MM.1S (cell line): ENCODE results near the gene CLOCK.
"Not testable (repeated sequence)": the region's sequence is repeated elsewhere in the genome, so short reads cannot be mapped to it uniquely, and the experiment has no call there.

Experiments
- DNase-seq: peaks from one replicate; pipeline ENCODE4 v3.0.0-alpha.2; 2015
- H2AFZ ChIP-seq: fragments of 300-600 bp; sonication (generic); 2 replicates; pipeline ENCODE4 v1.6.0; 2016; ENCODE audit warnings: antibody characterized with exemption, low read length
- H3F3A ChIP-seq: fragments of 300-600 bp; sonication (generic); 2 replicates; pipeline ENCODE4 v1.6.1; 2016; ENCODE audit warnings: mild to moderate bottlenecking, antibody characterized with exemption, low read length, moderate library complexity, mixed read lengths; ENCODE audit not compliant: insufficient read depth
- H3K27ac ChIP-seq: fragments of 300-600 bp; sonication (generic); 2 replicates; pipeline ENCODE4 v1.5.1; 2016; ENCODE audit warnings: mild to moderate bottlenecking, low read length
- H3K27me3 ChIP-seq: fragments of 300-600 bp; sonication (generic); replicated peaks from 2 replicates; pipeline ENCODE4 v1.6.0; 2016; ENCODE audit warnings: low read length; ENCODE audit not compliant: insufficient read depth
- H3K36me3 ChIP-seq: fragments of 300-600 bp; sonication (generic); replicated peaks from 2 replicates; pipeline ENCODE4 v1.6.1; 2016; ENCODE audit warnings: mild to moderate bottlenecking, low read length, mixed read lengths; ENCODE audit not compliant: insufficient read depth
- H3K4me1 ChIP-seq: fragments of 300-600 bp; sonication (generic); 2 replicates; pipeline ENCODE4 v1.6.1; 2016; ENCODE audit warnings: low read length, mixed read lengths
- H3K4me2 ChIP-seq: fragments of 300-600 bp; sonication (generic); 2 replicates; pipeline ENCODE4 v1.6.0; 2016; ENCODE audit warnings: low read depth, low read length
- H3K4me3 ChIP-seq: fragments of 300-600 bp; sonication (generic); 2 replicates; pipeline ENCODE4 v1.5.1; 2016; ENCODE audit warnings: low read length, mixed read lengths
- H3K79me2 ChIP-seq: fragments of 300-600 bp; sonication (generic); 2 replicates; pipeline ENCODE4 v1.6.1; 2016; ENCODE audit warnings: mixed run types, low read length, mixed read lengths
- H3K9ac ChIP-seq: fragments of 300-600 bp; sonication (generic); 2 replicates; pipeline ENCODE4 v1.6.1; 2016; ENCODE audit warnings: low read length, mixed read lengths
- H3K9me2 ChIP-seq: fragments of 300-600 bp; sonication (generic); replicated peaks from 2 replicates; pipeline ENCODE4 v1.6.1; 2016; ENCODE audit warnings: mild to moderate bottlenecking, low read length, mixed read lengths; ENCODE audit not compliant: insufficient read depth
- H3K9me3 ChIP-seq: fragments of 300-600 bp; sonication (generic); replicated peaks from 2 replicates; pipeline ENCODE4 v1.6.1; 2016; ENCODE audit warnings: mild to moderate bottlenecking, low read length, mixed read lengths; ENCODE audit not compliant: insufficient read depth
- H4K20me1 ChIP-seq: fragments of 300-600 bp; sonication (generic); 2 replicates; pipeline ENCODE4 v1.6.1; 2016; ENCODE audit warnings: mild to moderate bottlenecking, low read length, moderate library complexity, mixed read lengths; ENCODE audit not compliant: insufficient read depth
- EZH2 ChIP-seq: fragments of 300-600 bp; sonication (generic); optimal IDR thresholded peaks from 2 replicates; pipeline ENCODE3; 2017; ENCODE audit warnings: low read depth, mild to moderate bottlenecking, antibody characterized with exemption, low read length, mixed read lengths
- EZH2phosphoT487 ChIP-seq: fragments of 300-600 bp; sonication (generic); IDR thresholded peaks from 2 replicates; pipeline ENCODE4 v1.6.1; 2018; ENCODE audit warnings: antibody characterized with exemption, low read length
- TF ChIP-seq, protein P1 (sequence below): fragments of 300-600 bp; sonication (generic); IDR thresholded peaks from 2 replicates; pipeline ENCODE4 v1.5.1; 2016; ENCODE audit warnings: antibody characterized with exemption, low read length, mixed read lengths

The CLOCK gene

DNA sequence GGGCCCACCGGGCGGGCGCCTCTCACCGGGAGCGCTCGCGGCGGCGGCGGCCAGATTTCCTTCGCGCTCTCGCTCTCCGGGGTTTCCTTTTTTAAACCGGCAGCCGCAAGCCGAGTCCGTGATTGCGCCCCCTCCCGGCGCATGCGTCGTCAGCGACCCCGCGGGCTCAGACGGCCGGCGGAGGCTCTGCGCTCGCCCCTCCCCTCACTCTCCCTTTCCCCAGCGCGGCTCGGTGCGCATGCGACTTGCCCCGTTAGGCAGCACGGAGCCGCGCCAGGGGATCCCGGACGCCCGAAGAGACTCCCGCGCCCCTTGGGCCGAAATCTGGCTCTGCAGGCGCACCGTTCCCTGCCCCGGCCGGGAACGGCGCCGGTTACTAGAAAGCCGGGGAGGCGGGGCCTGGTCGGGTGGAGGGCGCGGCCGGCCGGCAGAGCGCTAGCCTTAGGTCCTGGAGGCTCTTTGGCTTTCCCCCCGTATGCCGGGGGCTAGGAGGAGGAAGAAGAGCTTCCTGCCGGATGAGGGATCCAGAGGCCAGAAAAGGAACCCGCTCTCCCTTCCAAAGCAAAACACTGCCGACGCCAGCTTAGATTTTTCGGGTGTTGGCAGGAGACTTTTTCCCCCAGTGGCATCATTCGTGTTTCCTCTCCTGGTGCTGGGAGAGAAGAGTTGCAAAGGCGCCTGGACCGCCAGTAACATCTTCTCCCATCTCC is at the start of gene CLOCK:
Gene CLOCK (minus strand): TSS at position 154 of the 710 bp plus-strand sequence. CDS start 64,124 bp downstream, outside the sequence.
- Histone ChIP-seq H3K36me3 (no peaks in the 10 kb centered on the region), H3K27me3 (no peaks in the 10 kb centered on the region), H3K4me1 (peaks cover 9% of the 10 kb centered on the region), H3K4me2 (peak within 1 kb of the TSS; percentile 91), H3K4me3 (peak within 1 kb of the TSS; percentile 74), H3K79me2 (peaks cover 34% of the 10 kb centered on the region), H4K20me1 (no peaks in the 10 kb centered on the region), H3F3A (peaks cover 23% of the 10 kb centered on the region), H3K9ac (peak within 1 kb of the TSS; percentile 78), H3K27ac (peak within 1 kb of the TSS; percentile 86), H3K9me3 (no peaks in the 10 kb centered on the region), H2AFZ (peak within 1 kb of the TSS; percentile 90), H3K9me2 (no peaks in the 10 kb centered on the region)
- TF ChIP-seq, protein P1, sequence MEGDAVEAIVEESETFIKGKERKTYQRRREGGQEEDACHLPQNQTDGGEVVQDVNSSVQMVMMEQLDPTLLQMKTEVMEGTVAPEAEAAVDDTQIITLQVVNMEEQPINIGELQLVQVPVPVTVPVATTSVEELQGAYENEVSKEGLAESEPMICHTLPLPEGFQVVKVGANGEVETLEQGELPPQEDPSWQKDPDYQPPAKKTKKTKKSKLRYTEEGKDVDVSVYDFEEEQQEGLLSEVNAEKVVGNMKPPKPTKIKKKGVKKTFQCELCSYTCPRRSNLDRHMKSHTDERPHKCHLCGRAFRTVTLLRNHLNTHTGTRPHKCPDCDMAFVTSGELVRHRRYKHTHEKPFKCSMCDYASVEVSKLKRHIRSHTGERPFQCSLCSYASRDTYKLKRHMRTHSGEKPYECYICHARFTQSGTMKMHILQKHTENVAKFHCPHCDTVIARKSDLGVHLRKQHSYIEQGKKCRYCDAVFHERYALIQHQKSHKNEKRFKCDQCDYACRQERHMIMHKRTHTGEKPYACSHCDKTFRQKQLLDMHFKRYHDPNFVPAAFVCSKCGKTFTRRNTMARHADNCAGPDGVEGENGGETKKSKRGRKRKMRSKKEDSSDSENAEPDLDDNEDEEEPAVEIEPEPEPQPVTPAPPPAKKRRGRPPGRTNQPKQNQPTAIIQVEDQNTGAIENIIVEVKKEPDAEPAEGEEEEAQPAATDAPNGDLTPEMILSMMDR = peak; percentile 38
- TF ChIP-seq EZH2phosphoT487 = no peak
- peak; percentile 87 for DNase-seq

DNA sequence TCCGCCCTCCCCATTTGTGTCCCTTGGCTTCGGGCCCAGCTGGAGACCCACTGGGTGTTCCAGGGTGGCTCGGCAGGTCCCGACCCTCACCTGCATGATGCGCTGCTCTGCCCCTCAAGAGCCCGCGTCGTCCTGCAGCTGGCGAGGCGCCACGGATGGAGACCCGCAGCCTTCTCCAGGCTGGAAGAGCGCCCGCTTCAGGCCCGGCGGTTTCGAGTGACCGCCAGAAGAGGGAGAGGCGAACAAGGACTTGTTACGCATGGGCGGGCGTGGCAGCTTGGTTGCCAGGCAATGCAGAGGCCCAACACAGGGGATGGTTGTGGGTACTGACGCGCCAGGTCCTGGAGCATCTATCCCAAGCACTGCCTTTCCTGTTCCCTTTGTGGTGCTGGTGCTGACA is 45.3 kb upstream of the CLOCK start, which contains the start of gene PDCL2:
Gene PDCL2 (minus strand): TSS at position 232 of the 400 bp plus-strand sequence. CDS start 136 bp downstream, at position 96.
- H3F3A ChIP-seq = no peaks in the 10 kb centered on the region
- no peak within 1 kb of the TSS for H3K4me2 ChIP-seq
- no peak for DNase-seq

DNA sequence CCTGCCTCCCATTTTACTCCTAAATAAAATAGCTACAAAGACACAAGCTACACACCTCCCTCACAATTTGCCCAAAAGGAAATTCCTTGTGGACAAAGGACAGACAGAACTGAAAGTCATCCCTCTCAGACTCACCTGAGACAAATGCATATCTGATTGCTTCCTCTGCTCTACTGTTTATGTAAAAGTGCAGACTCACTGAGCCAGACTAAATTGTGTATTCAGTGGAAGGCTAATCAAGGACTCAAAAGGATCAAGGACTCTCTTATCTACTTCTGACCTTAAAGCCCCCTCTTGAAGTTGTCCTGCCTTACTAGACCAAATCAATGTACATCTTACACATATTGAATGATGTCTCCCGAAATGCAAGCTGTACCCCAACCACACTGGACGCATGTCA is 41.5 kb upstream of the CLOCK start:
- H3K4me2 ChIP-seq = no peak overlapping the region

More for the DNA sequence above, 45.3 kb upstream of the CLOCK start, which contains the start of gene PDCL2:
- Histone ChIP-seq H3K79me2 (no peaks in the 10 kb centered on the region), H3K27me3 (no peaks in the 10 kb centered on the region), H4K20me1 (no peaks in the 10 kb centered on the region), H3K36me3 (no peaks in the 10 kb centered on the region), H3K9me3 (no peaks in the 10 kb centered on the region), H3K9me2 (no peaks in the 10 kb centered on the region), H3K4me3 (no peak within 1 kb of the TSS), H3K9ac (no peak within 1 kb of the TSS), H2AFZ (no peak within 1 kb of the TSS), H3K27ac (no peak within 1 kb of the TSS), H3K4me1 (no peaks in the 10 kb centered on the region)
- TF ChIP-seq, protein P1 = no peak
- no peak for TF ChIP-seq EZH2
- no peak for TF ChIP-seq EZH2phosphoT487

GRCh38 chr4:55582773-55583172 is 36.1 kb upstream of the CLOCK start:
- not testable (repeated sequence) for H3K4me3 ChIP-seq, H3K27me3 ChIP-seq, H2AFZ ChIP-seq, H3F3A ChIP-seq, H3K9ac ChIP-seq, H4K20me1 ChIP-seq, H3K9me2 ChIP-seq, H3K4me2 ChIP-seq, DNase-seq, H3K36me3 ChIP-seq, H3K27ac ChIP-seq, H3K4me1 ChIP-seq, H3K79me2 ChIP-seq, H3K9me3 ChIP-seq

More for the DNA sequence above, 41.5 kb upstream of the CLOCK start:
- Histone ChIP-seq H3K27me3 (no peaks in the 10 kb centered on the region), H3K9me3 (no peaks in the 10 kb centered on the region), H3K4me3 (no peak overlapping the region), H3K9ac (no peak overlapping the region), H3K4me1 (no peaks in the 10 kb centered on the region), H3K9me2 (no peaks in the 10 kb centered on the region), H3K36me3 (no peaks in the 10 kb centered on the region), H4K20me1 (no peaks in the 10 kb centered on the region), H2AFZ (no peak overlapping the region), H3K79me2 (no peaks in the 10 kb centered on the region), H3K27ac (no peak overlapping the region), H3F3A (no peaks in the 10 kb centered on the region)
- TF ChIP-seq EZH2 = no peak
- TF ChIP-seq EZH2phosphoT487 = no peak
- TF ChIP-seq, protein P1 = no peak
- no peak for DNase-seq
